HG02588 (cell line): Measurements from ENCODE around the gene RNF182.
"Not testable (repeated sequence)": the region's sequence is repeated elsewhere in the genome, so short reads cannot be mapped to it uniquely, and the experiment has no call there.

ENCODE experiments used
- ATAC-seq: cut with Tn5 transposase; IDR thresholded peaks from one replicate; pipeline ENCODE4 v1.9.1; 2021; ENCODE audit warnings: mild to moderate bottlenecking, moderate library complexity; ENCODE audit not compliant: unreplicated experiment

RNF182 gene

DNA sequence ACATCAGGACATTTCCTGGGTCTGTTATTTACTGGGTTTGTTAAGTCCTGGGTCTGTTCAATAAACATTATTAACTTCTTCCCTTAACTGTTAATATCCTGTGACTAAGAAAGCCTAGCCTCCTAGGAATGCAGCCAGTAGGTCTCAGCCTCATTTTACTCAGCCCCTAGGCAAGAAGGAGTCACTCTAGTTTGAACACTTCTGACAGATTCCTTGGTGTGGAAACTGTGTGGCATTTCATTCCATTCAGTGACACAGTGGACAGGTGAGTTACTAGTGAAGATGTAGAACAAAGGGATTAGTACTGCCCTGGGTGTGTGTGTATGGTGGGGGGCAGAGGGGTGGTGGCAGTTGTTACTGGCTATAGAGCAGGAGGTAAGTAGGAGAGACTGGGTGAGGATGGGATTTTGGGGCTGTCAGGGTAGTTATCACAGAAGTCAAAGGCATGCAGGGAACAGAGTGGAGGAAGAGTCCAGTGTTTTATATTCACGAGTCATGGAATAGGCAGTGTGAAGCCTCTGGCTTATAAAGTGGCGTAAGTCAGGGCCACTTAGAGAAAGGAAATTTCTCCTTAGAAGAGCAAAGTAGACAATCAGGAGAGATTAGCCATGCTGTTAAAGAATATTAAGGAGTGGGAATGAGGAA lies 28.4 kb downstream of the RNF182 start:
- no peak for ATAC-seq

DNA sequence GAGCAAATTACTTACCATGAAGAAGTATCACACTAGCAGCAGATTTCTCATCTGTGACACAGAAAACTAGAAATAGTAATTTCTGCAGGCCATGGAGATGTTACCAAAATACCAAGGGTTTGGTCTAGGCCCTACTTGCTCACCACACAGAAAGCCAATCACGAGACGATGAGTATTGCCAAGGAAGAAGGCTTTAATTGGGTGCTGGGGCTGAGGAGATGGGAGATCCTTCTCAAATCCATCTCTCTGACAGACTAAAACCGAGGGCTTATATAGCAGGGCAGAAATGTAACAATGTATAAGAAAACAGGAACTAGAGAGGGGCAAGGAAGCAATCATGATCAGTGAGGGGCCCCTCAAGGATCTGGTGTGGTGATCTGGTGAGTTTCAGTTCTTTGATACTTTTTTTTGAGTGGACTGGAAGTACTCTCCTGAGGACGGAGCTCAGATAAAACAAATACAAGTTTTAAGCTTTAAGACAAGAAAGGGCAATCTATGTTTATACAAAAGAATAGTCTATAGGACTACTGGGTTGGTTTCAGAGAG lies 40.9 kb downstream of the RNF182 start:
- no peak for ATAC-seq

DNA sequence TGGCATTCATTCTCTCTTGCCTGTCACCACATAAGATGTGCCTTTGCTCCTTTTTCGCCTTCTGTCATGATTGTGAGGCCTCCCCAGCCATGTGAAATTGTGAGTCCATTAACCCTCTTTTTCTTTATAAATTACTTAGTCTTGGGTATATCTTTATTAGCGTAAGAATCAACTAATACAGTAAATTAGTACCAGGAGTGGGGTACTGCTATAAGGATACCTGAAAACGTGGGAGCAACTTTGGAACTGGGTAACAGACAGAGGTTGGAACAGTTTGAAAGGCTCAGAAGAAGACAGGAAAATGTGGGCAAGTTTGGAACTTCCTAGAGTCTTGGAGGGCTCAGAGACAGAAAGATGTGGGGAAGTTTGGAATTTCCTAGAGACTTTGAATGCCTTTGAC lies 46.6 kb downstream of the RNF182 start:
- ATAC-seq: no peak

DNA sequence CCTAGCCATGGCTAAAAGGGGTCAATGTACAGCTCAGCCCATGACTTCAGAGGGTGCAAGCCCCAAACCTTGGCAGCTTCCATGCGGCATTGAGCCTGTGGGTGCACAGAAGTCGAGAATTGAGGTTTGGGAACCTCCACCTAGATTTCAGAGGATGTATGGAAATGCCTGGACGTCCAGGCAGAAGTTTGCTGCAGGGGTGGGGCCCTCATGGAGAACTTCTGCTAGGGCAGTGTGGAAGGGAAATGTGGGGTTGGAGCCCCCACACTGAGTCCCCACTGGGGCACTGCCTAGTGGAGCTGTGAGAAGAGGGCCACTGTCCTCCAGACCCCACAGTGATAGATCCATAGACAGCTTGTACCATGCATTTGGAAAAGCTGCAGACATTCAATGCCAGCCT lies 47.9 kb downstream of the RNF182 start:
- not testable (repeated sequence) for ATAC-seq

DNA sequence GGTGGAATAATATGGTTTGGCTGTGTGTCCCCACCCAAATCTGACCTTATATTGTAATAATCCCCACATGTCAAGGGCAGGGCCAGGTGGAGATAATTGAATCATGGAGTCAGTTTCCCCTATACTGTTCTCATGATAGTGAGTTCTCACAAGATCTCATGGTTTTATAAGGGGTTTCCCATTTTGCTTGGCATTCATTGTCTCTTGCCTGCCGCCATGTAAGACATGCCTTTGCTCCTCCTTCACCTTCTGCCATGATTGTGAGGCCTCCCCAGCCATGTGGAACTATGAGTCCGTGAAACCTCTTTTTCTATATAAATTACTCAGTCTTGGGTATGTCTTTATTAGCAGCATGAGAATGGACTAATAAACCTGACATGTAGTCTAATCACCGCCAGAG lies 48.7 kb downstream of the RNF182 start:
- not testable (repeated sequence) for ATAC-seq

DNA sequence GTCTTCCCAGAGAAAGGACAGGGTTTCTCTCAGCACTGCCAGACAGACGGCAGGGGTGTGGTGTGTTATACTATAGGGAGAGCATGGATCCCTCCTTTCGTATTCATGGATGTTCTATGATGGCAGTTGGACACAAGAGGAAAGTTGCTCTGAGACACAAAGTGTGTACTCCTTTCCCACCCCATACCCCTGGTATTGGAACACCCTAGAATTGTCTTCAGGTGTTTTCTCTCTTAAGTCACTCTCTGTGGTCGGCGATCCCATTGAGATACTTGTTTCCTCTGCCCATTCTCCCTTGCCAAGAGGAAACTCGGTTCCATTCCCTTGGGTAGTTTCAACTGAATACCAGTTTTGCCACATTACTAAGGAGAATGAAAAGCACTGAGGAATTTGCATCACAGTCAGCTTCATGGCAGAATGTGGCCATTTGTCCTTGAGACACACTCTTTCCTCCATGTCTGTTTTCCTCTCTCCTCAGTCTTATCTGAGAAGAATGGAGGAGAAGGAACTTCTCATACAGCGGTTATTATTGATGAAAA lies 53.4 kb downstream of the RNF182 start:
- no peak for ATAC-seq

DNA sequence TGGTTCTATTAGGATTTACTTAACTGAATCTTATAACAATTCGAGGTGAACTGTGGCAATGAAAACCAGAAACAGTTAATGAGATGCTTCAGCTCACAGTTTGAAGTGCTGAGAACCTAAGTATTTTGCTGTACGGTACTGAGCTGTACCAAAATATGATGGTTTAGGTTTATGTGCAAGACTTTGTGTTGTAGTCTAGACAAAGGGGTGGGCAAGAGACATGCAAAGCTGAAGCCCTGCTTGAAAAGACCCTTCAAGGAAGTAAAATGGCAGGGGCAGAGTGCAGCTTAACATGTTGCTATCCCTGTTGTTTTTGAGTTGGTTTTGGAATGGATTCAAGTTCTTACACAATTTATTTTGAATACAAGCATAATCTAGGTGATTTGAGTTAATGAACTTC lies 54.0 kb downstream of the RNF182 start:
- no peak for ATAC-seq

DNA sequence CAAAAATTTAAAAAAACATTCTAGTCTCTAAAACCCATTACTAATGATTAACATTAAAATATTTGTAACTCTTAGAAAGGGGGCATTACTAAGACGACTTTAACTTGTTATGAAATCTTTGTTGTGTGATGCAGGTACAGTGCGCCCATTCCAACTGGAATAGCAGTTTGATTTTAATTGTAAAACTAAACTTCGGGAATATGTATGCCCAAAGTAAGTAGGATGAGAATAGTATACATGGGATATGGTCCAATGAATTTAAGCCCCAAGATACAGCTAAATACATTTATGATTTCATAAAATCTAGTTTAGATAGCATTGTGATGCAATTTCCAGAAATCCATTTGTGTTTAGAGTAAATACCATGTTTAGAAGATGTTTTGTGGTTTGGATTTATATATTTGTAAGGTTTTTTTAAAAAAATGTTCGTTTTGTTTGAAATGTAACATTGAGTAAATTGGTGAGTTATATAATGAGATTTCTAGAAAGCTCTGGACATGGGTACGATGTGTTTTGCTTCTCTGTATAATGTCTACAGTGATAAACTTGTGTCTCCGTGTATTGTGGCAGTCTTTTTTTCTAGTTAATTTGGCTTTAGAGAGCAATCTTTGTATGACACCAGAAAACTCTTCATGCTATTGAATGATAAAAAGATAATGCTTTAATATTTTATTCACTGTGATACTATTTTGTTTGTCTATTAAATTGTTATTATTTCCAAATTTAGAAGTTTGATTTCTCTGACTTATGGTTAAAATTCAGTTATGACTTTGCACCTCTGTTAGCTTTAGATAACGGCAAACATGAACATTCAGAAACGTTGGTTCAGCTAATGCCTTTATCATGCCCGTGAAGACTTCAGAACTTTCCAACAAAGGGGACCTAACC lies 54.8 kb downstream of the RNF182 start:
- ATAC-seq: no peak

DNA sequence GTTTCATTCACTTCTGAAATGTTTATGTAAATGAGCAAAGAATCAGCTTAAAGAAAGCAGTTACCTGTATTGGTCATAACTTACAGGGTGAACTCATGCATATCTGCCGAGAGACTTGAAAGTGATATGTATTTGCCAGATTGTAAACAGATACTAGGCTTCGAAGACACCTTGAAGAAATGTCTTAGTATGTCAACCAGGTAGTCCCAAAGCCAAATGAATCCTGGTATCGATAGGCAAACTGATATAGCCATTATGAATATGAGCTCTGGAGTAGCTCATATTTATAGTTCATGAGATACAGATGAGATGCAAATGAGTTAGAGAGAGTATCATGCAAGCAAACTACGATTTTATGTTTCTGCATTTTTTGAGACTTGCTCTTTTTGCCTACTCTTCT lies 55.8 kb downstream of the RNF182 start:
- ATAC-seq: no peak

DNA sequence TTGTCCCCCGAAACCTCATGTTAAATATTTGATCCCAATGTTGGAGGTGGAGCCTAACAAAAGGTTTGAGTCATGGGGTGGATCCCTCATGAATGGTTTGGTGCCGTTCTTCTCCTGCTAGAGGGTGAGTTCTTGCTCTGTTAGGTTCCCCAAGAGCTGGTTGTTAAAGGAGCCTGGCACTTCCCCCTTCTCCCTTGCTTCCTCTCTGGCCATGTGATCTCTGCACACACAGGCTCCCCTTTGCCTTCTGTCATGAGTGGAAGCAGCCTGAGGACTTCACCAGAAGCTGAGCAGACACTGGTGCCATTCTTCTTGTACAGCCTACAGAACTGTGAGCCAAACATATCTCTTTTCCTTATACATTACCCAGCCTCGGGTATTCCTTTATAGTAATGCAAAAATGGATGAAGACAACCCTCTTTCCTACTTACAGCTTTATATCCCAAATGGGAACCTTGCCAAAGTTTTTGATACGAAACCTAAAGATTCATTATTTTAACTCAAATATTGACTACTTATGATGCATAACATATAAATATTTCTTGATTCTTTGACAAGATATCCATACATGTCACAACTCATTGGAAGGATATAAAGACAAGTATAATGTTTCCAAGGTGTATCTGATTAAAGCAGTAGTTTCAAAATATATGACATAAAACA lies 61.0 kb downstream of the RNF182 start:
- ATAC-seq: no peak

DNA sequence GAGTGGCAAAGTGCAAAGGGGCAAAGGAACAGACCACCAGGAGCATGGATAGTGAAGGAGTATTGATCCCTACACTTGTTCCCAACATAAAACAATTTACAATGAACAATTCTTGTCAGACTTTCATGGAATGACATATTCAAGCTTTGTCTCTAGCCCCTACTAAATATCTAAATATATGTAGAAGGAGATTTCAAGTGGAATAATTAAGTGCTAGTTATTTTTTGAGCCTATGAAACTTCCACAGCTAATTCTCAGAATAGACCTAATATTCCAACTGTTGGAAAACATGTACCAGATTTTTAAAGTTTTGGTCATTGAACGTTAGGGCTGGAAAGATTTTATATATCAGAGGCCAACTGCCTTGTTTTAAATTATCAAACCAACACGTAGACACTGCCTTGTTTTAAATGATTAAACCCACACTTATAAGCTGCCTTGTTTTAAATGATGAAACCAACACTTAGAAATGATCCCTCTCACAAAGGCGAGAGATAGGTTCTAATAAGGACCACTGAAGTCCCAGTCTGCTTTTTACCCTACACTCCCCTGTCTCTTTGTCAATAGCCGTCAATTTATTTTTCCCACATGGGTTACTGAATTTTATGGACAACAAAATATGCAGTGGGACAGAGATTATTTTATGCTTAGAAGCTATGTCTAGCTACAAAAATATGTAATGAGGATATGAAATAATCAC lies 62.1 kb downstream of the RNF182 start:
- ATAC-seq: no peak

DNA sequence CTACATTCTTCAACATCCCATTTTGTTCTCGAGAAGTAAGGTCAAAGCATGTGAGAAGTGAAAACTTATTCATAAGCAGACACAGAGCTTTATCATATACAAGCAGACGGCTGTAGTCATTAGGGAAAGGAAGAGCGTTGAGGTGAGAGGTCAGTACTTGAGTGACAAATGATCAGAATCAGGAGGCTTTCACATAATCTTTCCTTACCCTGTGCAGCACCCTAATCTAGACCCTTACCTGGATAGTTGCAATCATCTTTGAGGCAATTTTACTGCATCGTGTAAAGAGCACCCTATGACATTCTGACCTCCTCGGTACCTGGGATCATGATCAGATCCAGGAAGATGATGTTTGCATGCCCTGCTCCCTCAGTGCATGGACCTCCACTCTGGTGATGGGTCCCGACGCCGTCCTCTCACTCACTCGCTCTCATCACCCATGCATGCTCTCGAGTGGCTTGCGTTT lies 62.7 kb downstream of the RNF182 start:
- no peak for ATAC-seq

DNA sequence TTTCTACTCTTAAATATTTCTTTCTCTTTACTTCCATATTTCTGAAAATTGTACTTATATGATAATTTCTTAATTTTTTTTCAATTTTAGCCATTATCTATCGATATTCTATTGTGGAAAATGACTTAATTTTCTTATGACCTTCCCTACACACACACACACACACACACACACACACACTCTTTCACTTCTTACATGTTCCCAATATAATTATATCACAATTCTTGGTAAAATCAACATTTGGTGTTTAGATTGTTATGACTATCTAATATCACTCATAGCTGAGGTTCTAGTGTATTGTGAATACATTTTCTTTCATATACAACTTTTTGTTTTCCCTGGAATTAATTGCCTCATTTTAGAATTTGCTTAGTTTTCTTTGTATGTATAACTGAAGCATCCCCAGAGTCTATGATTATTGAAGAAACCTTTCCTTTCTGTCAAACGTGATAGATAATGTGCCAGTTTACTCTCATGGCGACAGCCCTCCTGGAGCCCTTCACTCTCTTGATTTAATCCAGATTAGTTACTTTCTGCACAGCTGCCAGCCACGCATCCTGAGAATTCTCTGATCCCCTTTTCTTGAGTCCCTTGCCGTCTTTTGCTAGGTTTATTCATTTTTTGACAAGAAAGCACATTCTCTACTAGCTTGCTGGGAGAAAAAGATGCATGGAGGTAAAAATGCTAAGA lies 63.4 kb downstream of the RNF182 start:
- ATAC-seq: no peak

DNA sequence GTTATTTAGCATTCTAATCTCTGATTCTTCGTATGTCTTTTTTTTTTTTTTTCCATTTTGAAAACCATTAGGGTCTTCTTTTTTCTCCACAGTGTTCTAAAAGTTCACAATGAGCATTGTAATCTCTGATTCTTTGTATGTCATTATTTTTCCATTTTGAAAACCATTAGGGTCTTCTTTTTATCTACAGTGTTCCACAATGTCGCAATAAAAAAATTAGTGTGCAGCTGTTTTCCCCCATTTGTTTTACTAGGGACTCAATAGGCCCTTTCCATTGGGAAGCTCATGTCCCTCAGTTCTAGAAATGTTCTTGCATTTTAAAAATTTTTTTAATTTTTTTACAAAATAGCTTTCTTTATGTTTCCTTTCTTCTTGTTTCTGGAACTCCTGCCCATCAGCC lies 64.2 kb downstream of the RNF182 start:
- ATAC-seq: no peak

DNA sequence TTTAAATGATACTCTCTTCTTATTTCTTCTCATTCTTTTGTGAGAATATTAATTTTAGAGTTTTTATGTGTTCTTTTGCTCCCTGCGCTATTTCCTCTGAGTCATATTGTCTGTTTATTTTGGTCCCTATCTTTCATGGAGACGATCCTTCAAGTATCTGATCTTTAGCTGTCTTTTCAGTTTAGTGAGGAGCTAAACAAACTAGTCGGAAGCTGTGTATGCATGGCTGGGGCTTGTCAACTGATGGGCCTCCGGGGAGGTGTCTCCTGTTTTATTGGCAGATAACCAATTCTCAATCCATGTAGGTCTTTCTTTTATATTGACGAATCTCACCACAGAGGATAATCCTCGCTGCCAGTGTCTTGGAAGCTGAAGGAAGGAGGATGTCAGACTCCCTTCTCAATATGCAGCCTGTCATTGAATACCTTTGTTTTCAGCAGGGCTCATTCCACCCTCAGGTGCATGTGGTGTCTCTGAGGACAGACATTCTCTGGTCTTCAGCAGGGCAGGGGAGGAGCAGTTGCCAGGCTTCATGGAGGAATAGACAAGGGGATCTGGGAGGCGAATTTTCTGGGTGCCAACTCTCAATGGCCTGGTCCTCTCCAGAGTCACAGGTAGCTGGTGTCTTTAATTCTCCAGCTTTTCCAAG lies 64.9 kb downstream of the RNF182 start:
- ATAC-seq: no peak

DNA sequence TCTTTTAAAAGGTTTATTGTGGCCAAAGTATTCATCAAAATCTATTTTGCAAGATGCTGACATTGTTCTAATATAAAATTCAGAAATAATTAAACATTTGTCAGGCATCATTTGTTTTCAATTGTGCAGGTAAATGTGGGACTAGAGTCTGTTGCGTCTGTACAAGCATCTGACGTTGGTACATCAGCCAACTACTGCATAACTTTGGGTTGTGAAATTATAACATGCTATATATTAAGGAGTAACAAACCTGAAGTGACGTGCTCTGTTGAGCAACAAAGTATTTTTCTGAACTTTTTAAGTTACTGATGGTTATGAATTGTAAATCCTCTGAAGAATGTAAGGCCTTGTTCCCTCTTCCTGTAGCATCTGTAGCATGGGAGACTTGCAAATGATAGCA lies 66.0 kb downstream of the RNF182 start:
- no peak for ATAC-seq

DNA sequence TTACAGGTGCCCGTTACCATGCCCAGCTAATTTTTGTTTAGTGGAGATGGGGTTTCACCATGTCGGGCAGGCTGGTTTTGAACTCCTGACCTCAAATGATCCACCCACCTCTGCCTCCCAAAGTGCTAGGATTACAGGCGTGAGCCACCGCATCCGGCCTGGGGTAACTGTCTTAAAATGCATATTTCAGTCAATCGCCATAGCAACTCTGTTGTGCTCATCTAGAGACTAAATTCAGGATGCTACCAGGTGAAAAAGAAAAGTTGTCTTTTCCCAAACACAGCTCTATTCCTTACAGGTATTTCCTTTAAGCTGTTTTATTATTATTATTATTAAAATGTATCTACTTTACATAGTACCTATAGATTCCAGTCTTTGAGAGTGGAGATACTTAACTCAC lies 66.6 kb downstream of the RNF182 start:
- no peak for ATAC-seq

DNA sequence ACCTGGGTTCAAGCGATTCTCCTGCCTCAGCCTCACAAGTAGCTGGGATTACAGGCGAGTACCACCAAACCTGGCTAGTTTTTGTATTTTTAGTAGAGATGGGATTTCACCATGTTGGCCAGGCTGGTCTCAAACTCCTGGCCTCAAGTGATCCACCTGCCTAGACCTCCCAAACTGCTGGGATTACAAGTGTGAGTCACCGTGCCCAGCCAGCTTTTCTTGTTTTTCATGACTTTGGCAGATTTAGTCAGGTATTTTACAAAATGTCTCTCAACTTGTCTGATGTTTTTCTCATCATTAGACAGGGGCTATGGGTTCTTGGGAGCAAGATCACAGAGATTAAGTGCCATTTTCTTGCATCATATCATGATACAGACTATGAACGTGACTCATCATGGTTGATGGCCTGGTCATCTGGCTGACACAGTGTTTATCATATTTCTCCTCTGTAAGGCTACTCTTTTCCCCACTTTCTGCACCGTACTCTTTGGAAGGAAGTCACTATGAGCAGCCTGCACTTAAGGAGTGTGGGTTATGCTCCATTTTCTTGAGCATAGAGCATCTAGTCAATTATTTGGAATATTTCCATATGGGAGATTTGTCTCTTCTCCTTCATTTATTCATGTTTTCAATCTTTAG lies 67.8 kb downstream of the RNF182 start:
- no peak for ATAC-seq

DNA sequence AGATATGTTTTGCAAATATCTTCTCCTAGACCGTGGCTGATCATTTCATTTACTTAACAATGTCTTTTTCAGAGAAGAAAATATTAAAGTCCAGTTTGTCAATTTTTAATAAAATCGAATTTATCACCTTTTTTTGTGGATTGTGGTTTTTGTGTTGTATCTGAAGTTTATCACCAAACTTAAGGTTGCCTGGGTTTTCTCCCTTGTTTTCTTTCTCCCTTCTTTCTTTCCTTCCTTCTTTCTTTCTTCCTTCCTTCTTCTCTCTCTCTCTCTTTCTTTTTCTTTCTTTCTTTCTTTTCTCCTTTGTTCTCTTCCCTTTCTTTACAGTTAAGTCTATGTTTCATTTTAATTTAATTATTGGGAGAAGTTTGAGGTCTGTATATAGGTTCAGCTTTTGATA lies 68.7 kb downstream of the RNF182 start:
- no peak for ATAC-seq
